GM23338 (cell line): ENCODE data around the gene MYO1E.

ENCODE experiments used
- EZH2 ChIP-seq: fragments of 200-600 bp; sonication (generic); IDR thresholded peaks from one replicate; pipeline ENCODE4 v1.8.0; 2017; ENCODE audit warnings: antibody characterized with exemption, mild to moderate bottlenecking, low read depth; ENCODE audit not compliant: unreplicated experiment
- JUNB ChIP-seq: IDR thresholded peaks from one replicate; pipeline ENCODE4 v1.6.1; 2016; ENCODE audit warnings: antibody characterized with exemption; ENCODE audit not compliant: unreplicated experiment
- POLR2AphosphoS5 ChIP-seq: IDR thresholded peaks from 2 replicates; pipeline ENCODE4 v1.6.1; 2016; ENCODE audit warnings: antibody characterized with exemption, low read depth
- ZNF114 ChIP-seq: fragments of 250-450 bp; sonication (Bioruptor Pico); IDR thresholded peaks from 2 replicates; pipeline ENCODE4 v1.5.0; 2020; ENCODE audit warnings: mild to moderate bottlenecking, moderate library complexity
- TF ChIP-seq, protein P1 (sequence below), 2 experiments: fragments of 200-600 bp in 1 of 2; sonication (generic) in 1 of 2; conservative IDR thresholded peaks; 2 replicates each; pipeline versions ENCODE4 v1.5.1 to v1.6.1; 2016 to 2017; ENCODE audit warnings: antibody characterized with exemption in 2 of 2, low read depth in 2 of 2, mild to moderate bottlenecking in 2 of 2, moderate library complexity in 1 of 2
- TF ChIP-seq, protein P2 (sequence below): IDR thresholded peaks from 2 replicates; pipeline ENCODE4 v1.6.1; 2016; ENCODE audit warnings: antibody characterized with exemption

DNA sequence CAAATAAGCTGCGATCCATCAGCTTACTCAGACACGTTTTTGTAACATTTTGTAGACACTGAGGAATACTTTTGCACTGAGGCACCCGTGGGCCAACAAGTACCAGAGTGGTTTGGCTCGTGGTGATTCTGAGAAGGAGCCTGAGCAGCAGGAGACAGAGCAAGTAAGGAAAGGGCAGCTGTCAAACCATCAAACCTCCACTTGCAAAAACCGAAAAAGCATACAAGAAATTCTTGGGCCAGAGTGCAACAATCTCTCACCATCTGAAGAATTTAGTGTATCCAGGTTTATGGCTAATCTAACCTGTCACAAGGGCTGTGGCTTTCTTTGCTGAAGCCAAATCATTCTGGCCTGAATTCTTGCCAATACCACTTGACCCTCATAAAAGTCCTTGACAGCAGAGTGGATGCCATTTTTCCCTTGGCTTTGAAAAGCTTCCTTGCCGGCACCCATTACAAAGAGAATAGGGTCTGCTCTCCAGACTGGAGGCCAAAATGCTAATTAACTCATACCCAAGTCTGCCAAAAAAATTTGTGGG, 56.7 kb downstream of the MYO1E start:
- TF ChIP-seq, protein P1, sequence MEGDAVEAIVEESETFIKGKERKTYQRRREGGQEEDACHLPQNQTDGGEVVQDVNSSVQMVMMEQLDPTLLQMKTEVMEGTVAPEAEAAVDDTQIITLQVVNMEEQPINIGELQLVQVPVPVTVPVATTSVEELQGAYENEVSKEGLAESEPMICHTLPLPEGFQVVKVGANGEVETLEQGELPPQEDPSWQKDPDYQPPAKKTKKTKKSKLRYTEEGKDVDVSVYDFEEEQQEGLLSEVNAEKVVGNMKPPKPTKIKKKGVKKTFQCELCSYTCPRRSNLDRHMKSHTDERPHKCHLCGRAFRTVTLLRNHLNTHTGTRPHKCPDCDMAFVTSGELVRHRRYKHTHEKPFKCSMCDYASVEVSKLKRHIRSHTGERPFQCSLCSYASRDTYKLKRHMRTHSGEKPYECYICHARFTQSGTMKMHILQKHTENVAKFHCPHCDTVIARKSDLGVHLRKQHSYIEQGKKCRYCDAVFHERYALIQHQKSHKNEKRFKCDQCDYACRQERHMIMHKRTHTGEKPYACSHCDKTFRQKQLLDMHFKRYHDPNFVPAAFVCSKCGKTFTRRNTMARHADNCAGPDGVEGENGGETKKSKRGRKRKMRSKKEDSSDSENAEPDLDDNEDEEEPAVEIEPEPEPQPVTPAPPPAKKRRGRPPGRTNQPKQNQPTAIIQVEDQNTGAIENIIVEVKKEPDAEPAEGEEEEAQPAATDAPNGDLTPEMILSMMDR (conservative IDR thresholded peaks at IDR 0.05; ENCODE audit: low read depth in 2 of 2), result no peak
- TF ChIP-seq ZNF114 (CRISPR knock-in tag) (no peak), POLR2AphosphoS5 (no peak), EZH2 (no peak), JUNB (no peak)
- TF ChIP-seq, protein P2, sequence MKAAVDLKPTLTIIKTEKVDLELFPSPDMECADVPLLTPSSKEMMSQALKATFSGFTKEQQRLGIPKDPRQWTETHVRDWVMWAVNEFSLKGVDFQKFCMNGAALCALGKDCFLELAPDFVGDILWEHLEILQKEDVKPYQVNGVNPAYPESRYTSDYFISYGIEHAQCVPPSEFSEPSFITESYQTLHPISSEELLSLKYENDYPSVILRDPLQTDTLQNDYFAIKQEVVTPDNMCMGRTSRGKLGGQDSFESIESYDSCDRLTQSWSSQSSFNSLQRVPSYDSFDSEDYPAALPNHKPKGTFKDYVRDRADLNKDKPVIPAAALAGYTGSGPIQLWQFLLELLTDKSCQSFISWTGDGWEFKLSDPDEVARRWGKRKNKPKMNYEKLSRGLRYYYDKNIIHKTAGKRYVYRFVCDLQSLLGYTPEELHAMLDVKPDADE, result no peak
